K562 (cell line): Measurements from ENCODE around the gene RNF19B. TPM values are rescaled to one million over a fixed set of nuclear protein-coding genes. Genes with fewer than 3 reads are reported as not detected.

Experiments used
- ATAC-seq: fragments of 200-7000 bp; cut with Tn5 transposase; 3 replicates; pipeline ENCODE4 v1.9.1; 2020; ENCODE audit warnings: moderate library complexity
- BruUV-seq: library from RNA; stranded (reverse); fragments of 400-500 nt; replicated peaks from 2 replicates; lab custom pipeline; 2021; lab: Mats Ljungman, UMichigan
- CTCF ChIA-PET: fragments of 300-600 bp; formaldehyde crosslinking; extraction: SDS; loops from one replicate; lab custom pipeline; 2021; ENCODE audit warnings: low intra/inter-chr PET ratio; lab: Yijun Ruan, JAX
- POLR2A ChIA-PET: fragments of 300-600, 350-650 bp; sonication (Branson Sonifier 250); formaldehyde crosslinking; extraction: SDS; loops from one replicate; lab custom pipeline; 2021; ENCODE audit warnings: antibody characterized with exemption, inconsistent platforms; lab: Yijun Ruan, JAX
- DNase-seq, 4 experiments: peaks; one replicate each; pipeline versions ENCODE4 v3.0.0 to v3.0.0-alpha.2; 2011 to 2018; ENCODE audit warnings: low spot score in 3 of 4, mixed read lengths in 3 of 4; ENCODE audit errors: extremely low read depth in 1 of 4
- FAIRE-seq: peaks from 2 replicates; lab custom pipeline; 2011; peaks lifted over from hg19 to GRCh38; lab: Jason Lieb, UNC
- H2AFZ ChIP-seq: 2 replicates; pipeline ENCODE4 v1.6.0; 2011; ENCODE audit warnings: low read depth, low read length, control low read depth, inconsistent platforms
- H3K27ac ChIP-seq: fragments of 200-600 bp; 3 replicates; pipeline ENCODE4 v1.8.0; 2011; ENCODE audit warnings: low read depth, mild to moderate bottlenecking, control low read depth, inconsistent platforms, low read length, moderate library complexity, mixed read lengths; ENCODE audit errors: extremely low read depth
- H3K27me3 ChIP-seq, 2 experiments: fragments of 300-600 bp in 1 of 2; 2 replicates in 1 of 2; 3 replicates in 1 of 2; pipeline versions ENCODE4 v1.6.0 to v1.8.0; 2011; ENCODE audit warnings: inconsistent platforms in 2 of 2, low read length in 2 of 2, mild to moderate bottlenecking in 1 of 2, mixed read lengths in 1 of 2, moderate library complexity in 1 of 2; ENCODE audit not compliant: control insufficient read depth in 2 of 2, insufficient read depth in 2 of 2
- H3K36me3 ChIP-seq: fragments of 300-600 bp; 3 replicates; pipeline ENCODE4 v1.8.0; 2011; ENCODE audit warnings: mild to moderate bottlenecking, low read length, inconsistent platforms; ENCODE audit not compliant: control insufficient read depth, insufficient read depth
- H3K4me1 ChIP-seq, 2 experiments: fragments of 200-600 bp in 1 of 2; replicated peaks in 1 of 2; 2 replicates in 1 of 2; 3 replicates in 1 of 2; pipeline versions ENCODE4 v1.5.1 to v1.8.0; 2011; ENCODE audit warnings: inconsistent platforms in 2 of 2, low read length in 2 of 2, mild to moderate bottlenecking in 1 of 2, mixed read lengths in 1 of 2, moderate library complexity in 1 of 2; ENCODE audit not compliant: control insufficient read depth in 2 of 2, insufficient read depth in 2 of 2
- H3K4me2 ChIP-seq: 2 replicates; pipeline ENCODE4 v1.6.1; 2011; ENCODE audit warnings: low read length, control low read depth, inconsistent platforms, mixed read lengths; ENCODE audit not compliant: insufficient read depth
- H3K4me3 ChIP-seq: fragments of 200-600 bp; sonication (generic), shearing (Covaris generic); 2 replicates; pipeline ENCODE4 v1.5.1; 2016; ENCODE audit warnings: control low read depth, inconsistent platforms
- H3K79me2 ChIP-seq: fragments of 200-600 bp; 3 replicates; pipeline ENCODE4 v1.8.0; 2011; ENCODE audit warnings: low read length, inconsistent platforms; ENCODE audit not compliant: control insufficient read depth, insufficient read depth
- H3K9ac ChIP-seq, 2 experiments: 2 replicates each; pipeline versions ENCODE4 v1.6.0 to v1.6.1; 2011; ENCODE audit warnings: low read depth in 2 of 2, low read length in 2 of 2, control low read depth in 1 of 2, inconsistent platforms in 1 of 2, mild to moderate bottlenecking in 1 of 2, mixed read lengths in 1 of 2; ENCODE audit not compliant: insufficient read depth in 1 of 2
- H3K9me1 ChIP-seq: one replicate; pipeline ENCODE4 v1.6.0; 2011; ENCODE audit warnings: inconsistent platforms, mild to moderate bottlenecking, low read length, moderate library complexity; ENCODE audit not compliant: control insufficient read depth, insufficient read depth
- H3K9me3 ChIP-seq: replicated peaks from 2 replicates; pipeline ENCODE4 v1.5.1; 2011; ENCODE audit warnings: low read depth, low read length, inconsistent platforms; ENCODE audit not compliant: control insufficient read depth, insufficient read depth
- H4K20me1 ChIP-seq: replicated peaks from 2 replicates; pipeline ENCODE4 v1.6.1; 2011; ENCODE audit warnings: low read length, inconsistent platforms, mixed read lengths; ENCODE audit not compliant: control insufficient read depth, insufficient read depth
- E2F1 ChIP-seq: sonication (generic); formaldehyde crosslinking; IDR thresholded peaks from 2 replicates; pipeline ENCODE4 v1.8.1; 2023; ENCODE audit warnings: mild to moderate bottlenecking, missing genetic modification reagents, moderate library complexity
- HIVEP1 ChIP-seq: fragments of 250-450 bp; sonication (Bioruptor Pico); IDR thresholded peaks from 2 replicates; pipeline ENCODE4 v1.4.0; 2020; ENCODE audit warnings: mild to moderate bottlenecking
- L3MBTL2 ChIP-seq: fragments of 450-650 bp; IDR thresholded peaks from 2 replicates; pipeline ENCODE4 v1.6.1; 2016; ENCODE audit warnings: mild to moderate bottlenecking, moderate library complexity
- MTA1 ChIP-seq: fragments of 450-650 bp; IDR thresholded peaks from 2 replicates; pipeline ENCODE4 v1.6.1; 2017; ENCODE audit warnings: borderline replicate concordance
- NFIC ChIP-seq: fragments of 450-650 bp; IDR thresholded peaks from 2 replicates; pipeline ENCODE4 v1.6.1; 2017; ENCODE audit warnings: mild to moderate bottlenecking, inconsistent platforms
- POLR2H ChIP-seq: IDR thresholded peaks from 2 replicates; pipeline ENCODE4 v1.6.1; 2016; ENCODE audit warnings: missing genetic modification characterization, low read depth, mild to moderate bottlenecking, control low read depth, missing compliant biosample characterization, moderate library complexity
- RBM25 ChIP-seq: fragments of 200-400 bp; formaldehyde crosslinking; IDR thresholded peaks from 2 replicates; pipeline ENCODE4 v1.6.1; 2018; ENCODE audit warnings: low read length, low read depth, moderate library complexity; ENCODE audit not compliant: severe bottlenecking
- RERE ChIP-seq: sonication (generic); formaldehyde crosslinking; IDR thresholded peaks from 2 replicates; pipeline ENCODE4 v1.8.0; 2023; ENCODE audit warnings: missing genetic modification reagents, mild to moderate bottlenecking, borderline replicate concordance
- SOX6 ChIP-seq: fragments of 450-650 bp; IDR thresholded peaks from 2 replicates; pipeline ENCODE4 v1.6.1; 2014; ENCODE audit warnings: mild to moderate bottlenecking
- U2AF1 ChIP-seq: fragments of 200-400 bp; formaldehyde crosslinking; optimal IDR thresholded peaks from 2 replicates; pipeline ENCODE3; 2017; ENCODE audit warnings: mild to moderate bottlenecking, low read depth, low read length, moderate library complexity
- UBTF ChIP-seq, 2 experiments: IDR thresholded peaks; 2 replicates each; pipeline ENCODE4 v1.6.1; 2012; ENCODE audit warnings: improper control_type of control experiment in 2 of 2, low read depth in 2 of 2, low read length in 2 of 2, borderline replicate concordance in 1 of 2
- ZFX ChIP-seq: sonication (generic); formaldehyde crosslinking; IDR thresholded peaks from 2 replicates; pipeline ENCODE4 v1.8.0; 2022; ENCODE audit warnings: mild to moderate bottlenecking, missing genetic modification reagents, moderate library complexity
- WGBS: fragments of 100-300 bp; shearing (Covaris generic); methylation state at CpG from one replicate; pipeline ENCODE4 v1.1.6; 2016; ENCODE audit warnings: low coverage, mixed read lengths; ENCODE audit not compliant: insufficient coverage; ENCODE audit errors: missing lambda C conversion rate; 5-methylcytosine and 5-hydroxymethylcytosine counted together
- in situ Hi-C: fragments of 300-500 bp; cut with MboI; formaldehyde crosslinking; loops from 4 replicates; pipeline ENCODE4 v1.15.0; 2018; ENCODE audit warnings: inconsistent platforms, mixed read lengths
- intact Hi-C: fragments of 100-400 bp; cut with micrococcal nuclease; formaldehyde crosslinking; loops from 2 replicates; pipeline ENCODE4 v1.14.2; 2022
- polyA plus RNA-seq, 8 experiments: library from polyadenylated mRNA; depleted of rRNA in 4 of 8; stranded (reverse) in 5 of 8; unstranded in 3 of 8; fragments of >200 nt; fragmentation: Nextera tagmentation in 2 of 8; fragmentation: Illumina TruSeq in 1 of 8; extraction: Ambion mirVana in 2 of 8; extraction: Trizol in 1 of 8; gene quantifications; 2 replicates each; pipeline versions ENCODE4 v1.2.1 to v1.2.3, GENCODE V29; 2011 to 2014; ENCODE audit warnings: inconsistent platforms in 1 of 8, missing spikeins in 1 of 8
- total RNA-seq, 7 experiments: library from RNA; depleted of rRNA in 6 of 7; stranded (reverse); fragments of >200 nt in 6 of 7; fragmentation: Illumina TruSeq in 2 of 7; extraction: Trizol in 2 of 7; gene quantifications; 2 replicates each; pipeline versions ENCODE4 v1.2.1 to v1.2.3, GENCODE V29; 2011 to 2021; ENCODE audit warnings: low replicate concordance in 1 of 7

RNF19B gene
- total and polyA plus RNA-seq, 9 of the 15 experiments (the other 6 are each of a cell fraction or from before 2014, with no cell fraction given) = 2.6 to 14.9 (median 10.1) TPM

- H3K4me1 ChIP-seq = peaks cover 0 to 6% of the 10 kb centered on the region in 2 experiments; a peak in 3 of 5 replicates
- in situ Hi-C loops (no loop called here), intact Hi-C loops (loop anchor here (1.0 to 2.0 kb wide), 3 partner anchors 73 to 152 kb away; no protein-coding TSS in a partner anchor)
- H3K27me3 ChIP-seq = peaks cover 4 to 5% of the 10 kb centered on the region in 2 experiments; a peak in 3 of 5 replicates
- ATAC-seq (peak; percentile 25; the same call in 2 of the 3 replicates), DNase-seq (peak in 1 of 4 experiments; percentile 27), FAIRE-seq (peak; percentile 62)
- no TSS peak for BruUV-seq
- H3K4me2 ChIP-seq = no peak overlapping the region
- no peak overlapping the region for H3K4me3 ChIP-seq
- H3K27ac ChIP-seq = no peak overlapping the region
- no peaks in the 10 kb centered on the region for H3K9me3 ChIP-seq
- ChIA-PET CTCF (interaction anchor here (2.2 to 3.3 kb wide), 3 partner anchors 73 to 152 kb away, joined by 12 to 20 read pairs (median 13); no protein-coding TSS in a partner anchor), POLR2A (interaction anchor here (0.6 to 1.7 kb wide), 10 partner anchors 9 to 152 kb away, joined by 3 to 7 read pairs (median 4); partner anchors contain the start of gene RNF19B)
- peaks cover 21% of the 10 kb centered on the region; the same call in 1 of the 3 replicates for H3K36me3 ChIP-seq
- no peaks in the 10 kb centered on the region for H4K20me1 ChIP-seq
- no peak overlapping the region for H3K9ac ChIP-seq
- WGBS = 9% methylated on average over 3 of the region's 3 CpGs
- no peaks in the 10 kb centered on the region for H3K79me2 ChIP-seq
- no peak overlapping the region for H2AFZ ChIP-seq
- no peaks in the 10 kb centered on the region for H3K9me1 ChIP-seq
- TF ChIP-seq UBTF (IDR thresholded peaks at IDR 0.05; ENCODE audit: borderline replicate concordance in 1 of 2, low read depth in 2 of 2, low read length in 2 of 2) = 0 out of 4 replicates have a peak, but pooled peaks of 1 of the 2 experiments have one; percentile 12
- peak; percentile 71 for TF ChIP-seq NFIC
- TF ChIP-seq HIVEP1 (CRISPR knock-in tag) = no peak
- no peak for TF ChIP-seq U2AF1
- 0 out of 2 replicates have a peak, but pooled peaks have one; percentile 35 for TF ChIP-seq MTA1
- TF ChIP-seq SOX6 = peak; percentile 53
- TF ChIP-seq ZFX (CRISPR knock-in tag) = no peak
- no peak for TF ChIP-seq RBM25
- TF ChIP-seq E2F1 (CRISPR knock-in tag) = 0 out of 2 replicates have a peak, but pooled peaks have one; percentile 31
- TF ChIP-seq POLR2H (tag) = 0 out of 2 replicates have a peak, but pooled peaks have one; percentile 22
- peak; percentile 48; the same call in 1 of the 2 replicates for TF ChIP-seq L3MBTL2
- no peak for TF ChIP-seq RERE (CRISPR knock-in tag)
Observed at GRCh38 chr1:32933742-32934322, 30.8 kb downstream of the RNF19B start.
